Measurements from ENCODE around the gene AFAP1.
"Not testable (repeated sequence)": the region's sequence is repeated elsewhere in the genome, so short reads cannot be mapped to it uniquely, and the experiment has no call there.

The AFAP1 gene

GRCh38 chr4:7945709-7946380 lies 6.2 kb upstream of the AFAP1 start:
- no peak for DNase-seq (ENCODE audit: low read depth, low spot score)

- no peak for DNase-seq (ENCODE audit: low read depth, low spot score)
Measured at GRCh38 chr4:7944599-7945220, 5.0 kb upstream of the AFAP1 start.

- DNase-seq (ENCODE audit: low read depth, low spot score): not testable (repeated sequence)
Measured at GRCh38 chr4:7943688-7944087, 4.0 kb upstream of the AFAP1 start.

GRCh38 chr4:7943211-7943610 lies 3.5 kb upstream of the AFAP1 start:
- DNase-seq (ENCODE audit: low read depth, low spot score): no peak

DNA sequence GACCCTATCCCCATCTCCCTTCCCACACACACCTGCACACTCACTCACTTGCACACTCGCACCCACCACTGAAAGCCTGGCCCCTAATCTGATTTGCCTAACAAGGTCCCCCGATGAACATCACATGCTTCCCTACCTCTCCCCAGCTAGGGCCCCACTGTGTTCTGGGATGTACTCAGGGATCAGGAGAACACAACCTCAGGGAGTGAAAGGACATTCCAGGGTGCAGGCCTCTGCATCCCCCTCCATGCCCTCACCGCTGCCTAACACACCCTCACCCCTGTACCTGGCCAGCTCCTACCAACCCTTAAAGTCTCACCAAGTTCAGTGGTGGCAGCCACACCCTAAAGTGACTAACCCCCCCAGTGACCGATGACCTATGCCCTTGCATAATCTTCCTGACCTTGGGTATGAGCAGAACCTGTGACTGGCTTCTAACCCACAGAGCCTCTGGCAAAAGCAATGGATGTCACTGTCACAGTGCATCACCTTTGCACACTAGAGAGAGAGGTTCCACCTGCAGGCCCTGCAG lies 2.4 kb upstream of the AFAP1 start:
- DNase-seq (ENCODE audit: low read depth, low spot score): no peak

- DNase-seq (ENCODE audit: low read depth, low spot score): no peak
Measured at GRCh38 chr4:7941111-7941964, 1.7 kb upstream of the AFAP1 start.

DNA sequence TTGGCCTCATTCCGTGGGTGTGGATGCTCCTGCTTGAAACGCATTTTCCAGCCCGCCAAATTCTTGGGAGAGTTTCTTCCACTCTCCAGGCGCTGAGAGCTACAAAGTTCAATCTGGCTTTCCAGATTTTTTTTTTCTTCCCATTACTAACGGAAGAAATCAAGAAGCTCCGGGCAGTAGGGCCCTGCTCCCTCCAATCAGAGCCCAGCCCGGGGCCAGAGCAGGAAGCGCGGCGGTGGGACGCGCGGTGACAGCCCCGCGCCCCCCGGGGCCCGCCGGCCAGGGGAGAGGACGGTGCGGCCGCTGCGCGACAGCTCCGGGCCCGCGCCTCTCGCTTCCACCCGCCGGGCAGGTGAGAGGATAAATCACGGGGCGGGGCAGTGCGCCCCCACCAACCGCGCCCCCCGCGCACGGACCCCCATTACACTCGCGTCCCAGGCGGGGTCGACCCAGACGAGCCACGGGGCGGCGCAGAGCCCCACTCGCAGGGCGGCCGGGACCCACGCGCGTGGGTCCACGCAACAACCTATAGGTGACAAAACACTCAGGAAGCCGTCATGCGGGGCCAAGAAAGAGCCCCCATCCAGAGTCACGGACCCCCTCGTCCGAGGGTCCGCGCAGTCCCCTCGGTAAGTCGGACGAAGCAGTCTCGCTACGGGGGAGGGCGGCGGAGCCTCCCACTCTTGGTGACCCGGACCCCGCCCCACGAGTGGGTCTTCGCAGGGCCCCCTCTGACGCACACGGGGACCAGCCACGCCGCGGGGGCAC lies 868 bp downstream of the AFAP1 start:
- DNase-seq (ENCODE audit: low read depth, low spot score): no peak

DNA sequence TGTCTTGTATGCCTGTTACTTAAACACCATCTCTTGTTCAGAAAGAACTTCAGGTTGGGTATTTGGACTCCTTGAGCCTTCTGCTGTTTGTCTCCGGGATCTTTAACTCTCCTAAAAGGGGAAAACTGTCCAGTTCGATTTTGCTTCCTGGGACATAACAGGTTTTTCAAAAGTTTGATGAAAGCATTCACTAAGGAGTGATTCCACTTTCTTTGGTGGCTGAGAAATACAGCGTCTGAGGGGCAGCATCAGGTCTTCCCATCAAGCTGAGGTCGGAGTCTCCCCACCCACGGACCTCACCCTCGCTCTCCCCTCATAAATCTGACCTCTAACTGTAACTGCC lies 1.4 kb downstream of the AFAP1 start:
- no peak for DNase-seq (ENCODE audit: low read depth, low spot score)

DNA sequence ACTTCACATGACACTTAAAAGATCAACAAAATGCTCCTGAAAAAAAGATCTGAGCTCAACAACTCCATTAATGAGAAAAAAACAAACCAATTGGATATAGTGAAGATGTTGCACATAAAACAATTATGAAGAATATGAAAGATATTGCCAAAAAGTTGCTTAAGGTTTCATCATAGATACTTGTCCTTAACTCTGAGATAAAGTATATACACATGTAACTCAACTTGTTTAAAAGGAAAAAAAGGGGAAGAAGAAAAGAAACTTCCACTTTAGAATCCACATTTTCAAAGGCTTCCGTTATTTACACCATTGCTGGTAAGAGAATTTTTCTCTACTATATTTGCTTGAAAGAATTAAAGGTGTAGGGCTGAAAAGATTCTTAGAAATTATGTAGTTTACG lies 2.7 kb downstream of the AFAP1 start:
- DNase-seq (ENCODE audit: low read depth, low spot score): no peak

- DNase-seq (ENCODE audit: low read depth, low spot score): no peak
Measured at GRCh38 chr4:7933651-7934510, 5.8 kb downstream of the AFAP1 start.

- no peak for DNase-seq (ENCODE audit: low read depth, low spot score)
Measured at GRCh38 chr4:7932287-7932686, 7.4 kb downstream of the AFAP1 start.

DNA sequence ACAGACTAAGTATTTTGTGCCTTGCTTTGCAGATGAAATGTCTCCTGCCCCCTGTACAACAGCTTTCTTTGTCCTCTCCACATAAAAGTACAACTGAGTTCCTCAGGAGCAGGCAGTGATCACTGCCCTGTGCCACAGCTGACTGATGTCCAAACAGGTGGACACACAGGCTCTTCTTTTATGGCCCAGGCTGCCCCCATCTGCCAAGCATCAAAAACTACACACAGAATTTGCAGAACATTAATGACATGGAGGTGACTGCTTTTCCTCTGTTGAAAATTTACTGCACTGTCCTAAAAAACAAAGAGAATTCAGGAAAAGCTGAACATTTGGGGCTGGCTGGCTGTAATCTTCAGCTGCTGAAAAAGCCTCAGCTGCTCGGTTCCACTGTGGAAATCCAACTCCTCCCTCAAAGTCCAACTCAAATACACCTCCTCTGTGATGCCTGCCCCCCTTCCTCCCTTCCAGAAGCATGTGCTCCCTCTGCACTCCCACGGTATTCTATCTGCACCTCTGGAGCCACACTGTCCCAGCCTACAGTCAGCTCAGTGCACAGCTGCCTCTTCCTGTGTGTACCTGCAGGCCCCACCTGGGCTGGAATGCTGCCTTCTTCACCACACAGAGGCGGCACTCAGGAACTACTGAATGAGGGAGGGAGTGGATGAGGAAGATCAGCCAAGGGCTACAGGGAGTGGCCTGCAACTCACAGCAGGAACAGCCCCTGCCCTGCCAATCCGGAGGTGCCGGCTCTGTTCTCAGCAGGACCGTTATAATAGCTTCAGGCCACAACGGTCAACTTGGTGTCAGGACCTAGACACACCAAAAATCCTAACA lies 10.3 kb downstream of the AFAP1 start:
- DNase-seq (ENCODE audit: low read depth, low spot score): no peak

DNA sequence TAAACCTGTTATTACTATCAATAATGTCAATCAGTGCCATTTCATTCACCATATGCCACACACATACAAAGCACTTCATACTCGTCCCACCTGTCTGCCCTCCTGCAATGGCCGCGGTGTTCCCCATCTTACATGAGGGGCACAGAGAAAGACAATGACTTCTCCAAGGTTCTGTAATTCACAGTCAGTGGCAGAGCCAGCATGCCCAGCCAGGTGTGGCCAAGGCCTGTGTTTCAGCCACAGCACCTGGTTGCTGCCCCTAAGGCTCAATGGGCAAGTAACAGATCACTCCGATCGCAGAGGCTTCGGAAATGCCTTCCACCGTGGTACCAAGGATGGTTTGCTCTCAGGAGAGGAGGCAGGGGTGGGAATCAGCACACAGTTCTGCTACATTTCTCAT lies 10.9 kb downstream of the AFAP1 start:
- no peak for DNase-seq (ENCODE audit: low read depth, low spot score)

DNA sequence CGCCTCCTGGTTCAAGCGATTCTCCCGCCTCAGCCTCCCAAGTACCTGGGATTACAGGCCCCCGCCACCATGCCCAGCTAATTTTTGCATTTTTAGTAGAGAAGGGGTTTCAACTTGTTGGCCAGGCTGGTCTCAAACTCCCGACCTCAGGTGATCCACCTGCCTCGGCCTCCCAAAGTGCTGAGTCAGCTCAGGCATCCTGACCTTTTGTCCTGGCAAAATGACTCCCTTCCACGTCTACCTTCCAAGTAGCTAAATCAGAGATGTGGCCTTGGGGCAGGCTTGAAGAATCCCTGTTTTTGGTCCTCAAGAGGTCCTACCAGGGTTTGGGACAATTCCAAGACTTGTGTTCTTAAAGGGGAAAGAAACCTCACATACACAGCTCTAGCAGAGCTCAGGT lies 12.8 kb downstream of the AFAP1 start:
- no peak for DNase-seq (ENCODE audit: low read depth, low spot score)

- no peak for DNase-seq (ENCODE audit: low read depth, low spot score)
Measured at GRCh38 chr4:7924570-7924969, 15.1 kb downstream of the AFAP1 start.

DNA sequence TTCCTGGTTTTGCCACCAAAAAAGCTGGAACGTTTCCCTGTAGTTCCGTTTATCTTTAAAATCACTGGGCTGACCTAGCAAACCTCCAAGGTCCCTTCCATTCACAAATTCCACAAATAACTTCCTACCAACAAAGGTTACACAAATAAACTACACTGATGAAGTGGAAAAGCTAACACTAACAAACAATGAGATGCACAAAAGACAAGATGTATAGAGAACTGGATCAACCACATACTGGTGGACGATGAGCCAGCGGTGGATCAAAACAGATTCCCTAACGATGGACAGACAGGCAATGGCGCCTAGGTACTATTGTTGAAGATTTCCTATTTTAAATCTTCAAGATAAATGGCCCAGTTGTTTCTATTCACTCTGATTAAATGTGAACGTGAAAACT lies 15.5 kb downstream of the AFAP1 start:
- no peak for DNase-seq (ENCODE audit: low read depth, low spot score)

GRCh38 chr4:7922466-7922865 lies 17.2 kb downstream of the AFAP1 start:
- no peak for DNase-seq (ENCODE audit: low read depth, low spot score)

DNA sequence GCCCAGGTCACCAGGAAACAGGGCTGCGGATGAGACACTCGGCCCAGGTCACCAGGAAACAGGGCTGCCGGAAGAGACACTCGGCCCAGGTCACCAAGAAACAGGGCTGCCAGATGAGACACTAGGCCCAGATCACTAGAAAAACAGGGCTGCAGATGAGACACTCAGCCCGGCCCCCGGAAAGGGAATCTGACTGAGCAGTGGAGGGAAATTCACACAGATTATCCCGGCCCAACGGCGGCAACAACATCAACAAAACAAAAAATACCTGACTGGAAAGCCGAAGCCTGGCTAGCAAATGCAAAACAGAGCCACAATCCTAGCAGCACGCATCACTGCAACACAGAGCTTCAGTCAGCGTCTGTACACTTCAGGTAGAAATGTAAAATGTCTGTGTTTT lies 20.7 kb downstream of the AFAP1 start:
- DNase-seq (ENCODE audit: low read depth, low spot score): no peak

DNA sequence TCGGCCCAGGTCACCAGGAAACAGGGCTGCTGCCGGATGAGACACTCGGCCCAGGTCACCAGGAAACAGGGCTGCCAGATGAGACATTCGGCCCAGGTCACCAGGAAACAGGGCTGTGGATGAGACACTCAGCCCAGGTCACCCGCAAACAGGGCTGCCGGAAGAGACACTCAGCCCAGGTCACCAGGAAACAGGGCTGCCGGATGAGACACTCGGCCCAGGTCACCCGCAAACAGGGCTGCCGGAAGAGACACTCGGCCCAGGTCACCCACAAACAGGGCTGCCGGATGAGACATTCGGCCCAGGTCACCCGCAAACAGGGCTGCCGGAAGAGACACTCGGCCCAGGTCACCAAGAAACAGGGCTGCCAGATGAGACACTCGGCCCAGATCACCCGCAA lies 21.5 kb downstream of the AFAP1 start:
- not testable (repeated sequence) for DNase-seq (ENCODE audit: low read depth, low spot score)

DNA sequence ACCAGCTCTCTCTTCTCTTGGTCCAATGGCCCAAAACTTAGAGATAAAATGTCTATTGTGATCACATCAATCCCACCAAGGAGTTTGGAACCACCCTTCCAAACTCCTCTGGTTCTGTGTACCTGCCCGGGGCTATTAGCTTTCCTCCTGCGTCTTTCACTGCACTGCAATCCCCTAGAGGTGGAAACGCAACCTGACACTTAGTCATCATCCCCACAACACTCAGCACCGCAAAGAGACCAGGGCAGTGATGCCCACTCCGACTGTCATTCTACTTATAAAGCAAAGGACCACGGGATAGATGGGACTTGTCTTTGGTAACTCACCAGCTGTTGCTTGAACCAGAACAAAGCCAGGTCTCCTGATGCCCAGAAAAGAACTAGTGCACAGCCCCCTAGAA lies 22.0 kb downstream of the AFAP1 start:
- no peak for DNase-seq (ENCODE audit: low read depth, low spot score)

All from iPS DF 19.7 (cell line).